ENCODE data around the gene IGF2BP3.

GRCh38 chr7:23468526-23469149 is 1.7 kb downstream of the IGF2BP3 start:
- TF ChIP-seq CTCF (conservative IDR thresholded peaks at IDR 0.05 in 1 of 2, IDR thresholded peaks at IDR 0.05 in 1 of 2; ENCODE audit: low read depth in 1 of 2, low read length in 2 of 2) (no peak), EZH2 (IDR thresholded peaks at IDR 0.05; ENCODE audit: low read length, missing control alignments) (no peak)
